A549 (cell line): Measurements from ENCODE around the gene EPN2.

Experiments
- BHLHE40 ChIP-seq: IDR thresholded peaks from 2 replicates; pipeline ENCODE4 v1.6.1; 2012; ENCODE audit warnings: low read depth, low read length, inconsistent platforms
- CBX2 ChIP-seq: fragments of 200-600 bp; sonication (generic); IDR thresholded peaks from 2 replicates; pipeline ENCODE4 v1.6.1; 2016; ENCODE audit warnings: low read depth, mild to moderate bottlenecking, borderline replicate concordance
- CEBPB ChIP-seq, 2 experiments: fragments of >200 bp in 1 of 2; sonication (Bioruptor Twin) in 1 of 2; formaldehyde crosslinking in 1 of 2; IDR thresholded peaks; 2 replicates each; pipeline ENCODE4 v1.6.1; 2012 to 2016
- EP300 ChIP-seq, 2 experiments: fragments of >200 bp; sonication (Bioruptor Twin); formaldehyde crosslinking; IDR thresholded peaks; 2 replicates in 1 of 2; 3 replicates in 1 of 2; pipeline ENCODE4 v1.6.1; 2016 to 2017
- ESRRA ChIP-seq: fragments of 150-350 bp; IDR thresholded peaks from 2 replicates; pipeline ENCODE4 v1.6.1; 2014; ENCODE audit warnings: mild to moderate bottlenecking, low read length, borderline replicate concordance
- HOXB5 ChIP-seq: fragments of 250-450 bp; sonication (Bioruptor Pico); IDR thresholded peaks from 2 replicates; pipeline ENCODE4 v1.5.0; 2020; ENCODE audit warnings: mild to moderate bottlenecking, moderate library complexity
- POLR2A ChIP-seq: IDR thresholded peaks from 2 replicates; pipeline ENCODE4 v1.6.1; 2012; ENCODE audit warnings: mild to moderate bottlenecking, low read length
- RFX5 ChIP-seq: fragments of 450-650 bp; IDR thresholded peaks from 2 replicates; pipeline ENCODE4 v1.7.1; 2014; ENCODE audit warnings: antibody characterized with exemption, mild to moderate bottlenecking, moderate library complexity
- SREBF2 ChIP-seq: fragments of 450-650 bp; IDR thresholded peaks from 2 replicates; pipeline ENCODE4 v1.6.1; 2014; ENCODE audit warnings: mild to moderate bottlenecking, moderate library complexity
- TF ChIP-seq, protein P1 (sequence below): IDR thresholded peaks from 2 replicates; pipeline ENCODE4 v1.6.1; 2012
- TF ChIP-seq, protein P2 (sequence below): fragments of >200 bp; sonication (Bioruptor Twin); formaldehyde crosslinking; IDR thresholded peaks from 3 replicates; pipeline ENCODE4 v1.5.1; 2016
- TF ChIP-seq, protein P3 (sequence below): fragments of 450-650 bp; IDR thresholded peaks from 2 replicates; pipeline ENCODE4 v1.6.1; 2014; ENCODE audit warnings: antibody characterized with exemption
- TF ChIP-seq, protein P4 (sequence below): fragments of 200-600 bp; sonication (generic); IDR thresholded peaks from 2 replicates; pipeline ENCODE4 v1.6.1; 2016; ENCODE audit warnings: antibody characterized with exemption, mild to moderate bottlenecking, moderate library complexity

DNA sequence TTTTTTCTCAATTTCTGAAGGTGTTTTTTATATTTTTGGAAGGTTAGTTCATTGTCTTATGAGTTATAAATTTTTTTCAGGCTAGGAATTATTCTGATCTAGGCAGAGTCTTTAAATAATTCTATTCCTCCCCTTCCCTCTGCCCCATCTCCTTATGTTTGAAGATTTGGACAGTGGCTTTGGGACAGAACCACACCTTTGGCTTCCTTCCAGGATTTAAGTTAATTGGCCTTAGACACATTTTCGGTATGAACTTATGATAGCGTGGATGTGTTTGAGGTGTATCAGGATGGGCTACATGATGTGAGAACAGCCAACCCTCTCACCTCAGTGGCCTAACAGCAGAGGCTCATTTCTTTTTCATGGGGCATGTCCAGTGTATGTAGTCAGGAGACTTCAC is 24.3 kb downstream of the EPN2 start:
- TF ChIP-seq, protein P1, sequence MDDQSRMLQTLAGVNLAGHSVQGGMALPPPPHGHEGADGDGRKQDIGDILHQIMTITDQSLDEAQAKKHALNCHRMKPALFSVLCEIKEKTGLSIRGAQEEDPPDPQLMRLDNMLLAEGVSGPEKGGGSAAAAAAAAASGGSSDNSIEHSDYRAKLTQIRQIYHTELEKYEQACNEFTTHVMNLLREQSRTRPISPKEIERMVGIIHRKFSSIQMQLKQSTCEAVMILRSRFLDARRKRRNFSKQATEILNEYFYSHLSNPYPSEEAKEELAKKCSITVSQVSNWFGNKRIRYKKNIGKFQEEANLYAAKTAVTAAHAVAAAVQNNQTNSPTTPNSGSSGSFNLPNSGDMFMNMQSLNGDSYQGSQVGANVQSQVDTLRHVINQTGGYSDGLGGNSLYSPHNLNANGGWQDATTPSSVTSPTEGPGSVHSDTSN, result no peak
- TF ChIP-seq CBX2, result no peak
- TF ChIP-seq, protein P2, sequence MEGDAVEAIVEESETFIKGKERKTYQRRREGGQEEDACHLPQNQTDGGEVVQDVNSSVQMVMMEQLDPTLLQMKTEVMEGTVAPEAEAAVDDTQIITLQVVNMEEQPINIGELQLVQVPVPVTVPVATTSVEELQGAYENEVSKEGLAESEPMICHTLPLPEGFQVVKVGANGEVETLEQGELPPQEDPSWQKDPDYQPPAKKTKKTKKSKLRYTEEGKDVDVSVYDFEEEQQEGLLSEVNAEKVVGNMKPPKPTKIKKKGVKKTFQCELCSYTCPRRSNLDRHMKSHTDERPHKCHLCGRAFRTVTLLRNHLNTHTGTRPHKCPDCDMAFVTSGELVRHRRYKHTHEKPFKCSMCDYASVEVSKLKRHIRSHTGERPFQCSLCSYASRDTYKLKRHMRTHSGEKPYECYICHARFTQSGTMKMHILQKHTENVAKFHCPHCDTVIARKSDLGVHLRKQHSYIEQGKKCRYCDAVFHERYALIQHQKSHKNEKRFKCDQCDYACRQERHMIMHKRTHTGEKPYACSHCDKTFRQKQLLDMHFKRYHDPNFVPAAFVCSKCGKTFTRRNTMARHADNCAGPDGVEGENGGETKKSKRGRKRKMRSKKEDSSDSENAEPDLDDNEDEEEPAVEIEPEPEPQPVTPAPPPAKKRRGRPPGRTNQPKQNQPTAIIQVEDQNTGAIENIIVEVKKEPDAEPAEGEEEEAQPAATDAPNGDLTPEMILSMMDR, result no peak
- TF ChIP-seq POLR2A, result no peak
- TF ChIP-seq CEBPB (IDR thresholded peaks at IDR 0.05), result no peak
- TF ChIP-seq, protein P3, sequence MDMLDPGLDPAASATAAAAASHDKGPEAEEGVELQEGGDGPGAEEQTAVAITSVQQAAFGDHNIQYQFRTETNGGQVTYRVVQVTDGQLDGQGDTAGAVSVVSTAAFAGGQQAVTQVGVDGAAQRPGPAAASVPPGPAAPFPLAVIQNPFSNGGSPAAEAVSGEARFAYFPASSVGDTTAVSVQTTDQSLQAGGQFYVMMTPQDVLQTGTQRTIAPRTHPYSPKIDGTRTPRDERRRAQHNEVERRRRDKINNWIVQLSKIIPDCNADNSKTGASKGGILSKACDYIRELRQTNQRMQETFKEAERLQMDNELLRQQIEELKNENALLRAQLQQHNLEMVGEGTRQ, result no peak
- no peak for TF ChIP-seq EP300 (IDR thresholded peaks at IDR 0.05)
- no peak for TF ChIP-seq ESRRA
- TF ChIP-seq, protein P4, sequence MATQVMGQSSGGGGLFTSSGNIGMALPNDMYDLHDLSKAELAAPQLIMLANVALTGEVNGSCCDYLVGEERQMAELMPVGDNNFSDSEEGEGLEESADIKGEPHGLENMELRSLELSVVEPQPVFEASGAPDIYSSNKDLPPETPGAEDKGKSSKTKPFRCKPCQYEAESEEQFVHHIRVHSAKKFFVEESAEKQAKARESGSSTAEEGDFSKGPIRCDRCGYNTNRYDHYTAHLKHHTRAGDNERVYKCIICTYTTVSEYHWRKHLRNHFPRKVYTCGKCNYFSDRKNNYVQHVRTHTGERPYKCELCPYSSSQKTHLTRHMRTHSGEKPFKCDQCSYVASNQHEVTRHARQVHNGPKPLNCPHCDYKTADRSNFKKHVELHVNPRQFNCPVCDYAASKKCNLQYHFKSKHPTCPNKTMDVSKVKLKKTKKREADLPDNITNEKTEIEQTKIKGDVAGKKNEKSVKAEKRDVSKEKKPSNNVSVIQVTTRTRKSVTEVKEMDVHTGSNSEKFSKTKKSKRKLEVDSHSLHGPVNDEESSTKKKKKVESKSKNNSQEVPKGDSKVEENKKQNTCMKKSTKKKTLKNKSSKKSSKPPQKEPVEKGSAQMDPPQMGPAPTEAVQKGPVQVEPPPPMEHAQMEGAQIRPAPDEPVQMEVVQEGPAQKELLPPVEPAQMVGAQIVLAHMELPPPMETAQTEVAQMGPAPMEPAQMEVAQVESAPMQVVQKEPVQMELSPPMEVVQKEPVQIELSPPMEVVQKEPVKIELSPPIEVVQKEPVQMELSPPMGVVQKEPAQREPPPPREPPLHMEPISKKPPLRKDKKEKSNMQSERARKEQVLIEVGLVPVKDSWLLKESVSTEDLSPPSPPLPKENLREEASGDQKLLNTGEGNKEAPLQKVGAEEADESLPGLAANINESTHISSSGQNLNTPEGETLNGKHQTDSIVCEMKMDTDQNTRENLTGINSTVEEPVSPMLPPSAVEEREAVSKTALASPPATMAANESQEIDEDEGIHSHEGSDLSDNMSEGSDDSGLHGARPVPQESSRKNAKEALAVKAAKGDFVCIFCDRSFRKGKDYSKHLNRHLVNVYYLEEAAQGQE, result no peak
- no peak for TF ChIP-seq BHLHE40
- no peak for TF ChIP-seq SREBF2
- TF ChIP-seq HOXB5 (CRISPR knock-in tag), result no peak
- TF ChIP-seq RFX5, result no peak
